HG02870 (cell line): ENCODE data around the gene AGXT.

Source experiments
- ATAC-seq: cut with Tn5 transposase; IDR thresholded peaks from one replicate; pipeline ENCODE4 v1.9.1; 2021; ENCODE audit warnings: mild to moderate bottlenecking, moderate library complexity; ENCODE audit not compliant: unreplicated experiment

AGXT gene

DNA sequence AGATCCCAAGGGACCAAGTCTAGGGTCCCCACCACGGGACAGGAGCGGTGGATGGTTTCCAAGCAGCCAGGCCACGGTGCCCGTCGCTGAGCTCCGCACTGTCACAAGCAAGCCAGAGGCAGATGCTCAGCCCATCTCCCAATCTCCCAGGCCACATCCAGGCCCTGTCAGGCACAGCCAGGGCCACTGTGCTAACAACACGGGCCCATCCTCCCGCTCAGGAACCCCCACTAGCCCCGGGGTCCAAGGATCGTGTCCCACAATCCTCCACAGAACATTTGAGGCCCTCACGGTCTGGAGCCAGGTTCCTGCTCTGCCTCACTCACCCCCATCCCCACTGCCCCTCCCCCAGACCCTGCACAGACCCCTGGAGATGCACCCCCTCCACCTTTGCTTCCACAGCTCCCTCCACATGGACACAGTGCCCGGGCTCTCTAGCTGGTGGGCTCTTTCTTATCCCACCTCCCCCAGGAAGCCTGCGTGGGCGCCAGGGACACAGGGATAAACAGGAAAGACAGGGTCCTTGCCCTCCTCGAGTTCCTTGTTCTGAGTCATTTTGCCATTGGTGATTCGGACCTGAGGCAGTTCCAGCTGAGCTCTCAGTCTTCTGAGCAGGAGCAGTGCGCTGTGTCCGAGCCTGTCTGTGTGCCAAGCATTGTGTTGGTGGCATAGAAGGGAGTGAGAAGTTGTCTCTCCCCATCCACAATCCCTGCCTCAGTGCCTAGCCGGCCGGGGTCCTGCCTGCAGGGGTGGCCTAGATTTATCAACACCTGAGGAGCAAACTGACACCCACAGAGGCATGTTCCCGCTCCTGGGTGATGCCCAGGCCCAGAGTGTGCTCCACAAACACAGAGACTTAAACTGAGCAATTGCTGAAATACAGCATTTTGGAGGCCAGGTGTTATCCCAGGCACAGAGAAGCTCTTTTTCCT, 44.5 kb downstream of the AGXT start:
- no peak for ATAC-seq

DNA sequence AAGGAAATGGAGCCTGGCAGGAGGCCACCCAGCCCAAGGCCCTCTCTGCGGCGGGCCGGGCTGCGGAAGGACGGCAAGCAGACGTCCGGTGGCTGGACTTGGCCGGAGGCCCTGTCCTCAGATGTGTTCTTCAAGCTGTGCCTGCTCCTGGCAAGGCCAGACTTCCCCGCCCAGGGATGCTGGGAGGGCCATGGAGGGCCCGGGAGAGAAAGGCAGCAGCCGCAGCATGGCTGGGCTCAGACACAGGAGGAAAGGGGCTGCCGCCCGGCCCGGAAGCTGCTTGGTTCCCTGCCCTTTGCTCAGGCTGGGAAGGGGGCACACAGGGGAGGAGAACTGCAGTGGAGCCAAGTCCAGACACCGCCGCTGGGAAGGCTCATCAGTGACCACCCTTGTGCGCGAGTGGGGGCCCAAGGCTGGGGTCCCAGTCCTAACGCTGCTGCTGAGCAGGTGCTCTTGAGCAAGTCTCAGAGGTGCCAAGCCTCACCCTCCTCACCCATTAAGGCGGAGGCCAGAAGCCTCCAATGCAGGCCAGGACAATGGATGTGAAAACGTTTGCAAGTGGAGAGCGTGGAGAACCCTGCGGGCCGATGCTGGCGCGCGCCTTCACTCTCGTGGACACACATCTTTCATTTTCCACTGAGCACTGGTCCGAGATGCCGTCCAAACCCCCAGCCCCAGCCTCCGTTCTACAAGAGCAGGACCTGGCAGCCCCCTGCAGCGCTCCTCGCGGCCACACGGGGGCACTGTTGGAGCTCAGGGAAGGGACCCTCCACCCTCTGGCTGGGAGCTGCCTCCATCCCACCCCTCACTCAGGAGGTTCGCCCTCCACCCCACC, 45.4 kb downstream of the AGXT start:
- ATAC-seq = no peak

- no peak for ATAC-seq
Observed at GRCh38 chr2:240914645-240915525, 46.3 kb downstream of the AGXT start.

DNA sequence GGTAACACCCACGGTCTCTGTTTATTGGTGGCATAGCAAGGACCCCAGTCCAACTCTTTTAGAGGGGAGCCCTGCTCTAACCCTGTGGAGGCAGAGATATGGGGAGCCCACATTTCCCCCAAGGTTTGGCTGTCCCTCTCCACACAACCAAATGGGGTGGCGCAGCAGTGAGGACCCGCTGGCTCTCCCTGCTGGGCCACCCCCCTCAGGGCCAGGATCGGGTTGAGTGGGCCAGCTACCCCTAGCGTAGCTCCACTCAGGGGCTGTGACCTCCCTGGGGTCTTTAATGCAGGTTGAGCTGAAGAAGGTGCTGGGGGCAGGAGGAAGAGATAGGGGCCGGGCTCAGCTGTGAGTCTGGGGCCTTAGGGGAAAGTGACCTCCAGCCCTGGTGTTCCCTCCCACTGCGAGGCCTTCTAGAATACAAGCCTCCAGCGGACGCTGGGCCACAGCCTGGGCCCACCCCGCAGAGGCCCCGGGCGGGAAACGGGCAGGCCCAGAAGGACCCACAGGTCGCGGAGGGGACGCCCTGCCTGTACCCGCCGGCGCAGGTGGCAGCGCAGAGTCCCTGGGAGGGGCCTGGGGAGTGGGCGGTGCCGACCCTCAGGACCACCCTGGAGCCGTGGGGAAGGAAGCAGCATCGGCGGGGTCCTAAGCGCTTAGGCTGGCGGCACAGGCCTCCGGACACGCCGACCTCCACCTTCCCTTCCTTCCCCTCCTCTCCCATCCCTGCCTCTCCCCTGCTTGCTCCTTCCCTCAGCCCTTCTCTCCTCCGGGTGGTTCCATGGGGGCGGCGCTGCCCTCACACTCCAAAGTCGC, 47.1 kb downstream of the AGXT start:
- ATAC-seq = no peak

GRCh38 chr2:240916571-240917008, 48.0 kb downstream of the AGXT start:
- no peak for ATAC-seq

GRCh38 chr2:240917009-240917683, 48.5 kb downstream of the AGXT start:
- no peak for ATAC-seq

- ATAC-seq = no peak
Observed at GRCh38 chr2:240917684-240918257, 49.1 kb downstream of the AGXT start.

DNA sequence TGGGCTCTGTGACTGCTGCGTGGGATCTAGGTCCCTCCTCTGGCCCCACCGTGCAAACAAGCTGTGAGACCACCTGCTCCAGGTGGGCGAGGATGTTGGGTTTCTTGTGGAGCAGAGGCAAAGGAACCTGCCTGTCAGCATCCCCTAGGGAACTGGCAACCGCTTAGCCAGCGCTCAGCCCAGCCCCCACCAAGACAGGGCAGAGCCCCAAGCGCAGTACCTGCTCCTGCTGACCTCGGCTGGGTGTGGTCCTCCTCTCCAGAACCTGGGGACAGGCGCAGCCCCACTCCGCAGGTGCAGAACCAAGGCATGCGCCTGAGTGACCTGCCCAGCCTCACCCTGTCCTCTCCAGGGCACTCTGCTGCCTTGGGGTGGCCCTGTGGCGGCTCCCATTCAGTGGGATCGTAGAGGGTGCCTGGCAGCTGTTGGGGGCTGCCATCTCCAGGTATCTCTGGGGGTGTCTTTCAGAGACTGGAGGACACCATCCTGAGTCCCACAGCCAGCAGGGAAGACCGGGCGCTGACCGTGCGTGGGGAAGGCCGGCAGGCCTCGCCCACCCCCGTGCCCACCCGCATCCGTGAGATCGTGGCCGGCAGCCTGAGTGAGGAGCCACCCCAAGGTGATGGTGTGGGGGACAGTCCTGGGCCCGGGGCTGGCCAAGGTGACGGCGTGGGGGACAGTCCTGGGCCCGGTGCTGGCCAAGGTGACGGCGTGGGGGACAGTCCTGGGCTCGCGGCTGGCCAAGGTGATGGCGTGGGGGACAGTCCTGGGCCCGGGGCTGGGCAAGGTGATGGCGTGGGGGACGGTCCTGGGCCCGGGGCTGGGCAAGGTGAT, 49.9 kb downstream of the AGXT start:
- no peak for ATAC-seq

DNA sequence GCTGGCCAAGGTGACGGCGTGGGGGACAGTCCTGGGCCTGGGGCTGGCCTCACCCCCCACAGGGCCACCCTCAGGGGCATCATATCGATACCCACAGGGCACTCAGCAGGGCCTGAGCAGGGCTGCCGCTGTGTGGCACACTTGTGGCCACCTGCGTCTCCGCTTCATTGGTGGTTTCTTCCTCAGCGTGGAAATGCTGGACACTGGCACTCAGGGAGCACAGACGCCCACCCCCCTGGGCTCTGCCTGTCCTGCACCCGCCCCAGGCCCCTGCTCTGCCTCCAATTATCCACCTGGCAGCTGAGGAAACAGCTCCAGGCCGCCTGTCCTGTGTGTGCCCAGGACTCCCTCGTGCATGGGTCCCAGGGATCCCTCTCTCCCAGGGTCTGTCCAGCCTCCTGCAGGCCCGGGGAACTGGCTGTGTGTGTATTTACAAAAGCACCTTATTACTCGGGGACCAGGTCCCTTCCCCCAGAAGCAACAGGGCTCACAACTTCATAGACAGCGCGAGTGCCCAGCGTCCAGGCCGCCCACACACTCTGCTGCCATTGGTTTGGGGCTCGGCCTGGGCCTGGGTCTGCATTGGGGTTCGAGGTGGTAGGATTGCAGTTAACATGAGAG, 50.6 kb downstream of the AGXT start:
- no peak for ATAC-seq

GRCh38 chr2:240919786-240920782, 51.5 kb downstream of the AGXT start:
- ATAC-seq = no peak

- ATAC-seq = no peak
Observed at GRCh38 chr2:240920783-240921231, 52.2 kb downstream of the AGXT start.

DNA sequence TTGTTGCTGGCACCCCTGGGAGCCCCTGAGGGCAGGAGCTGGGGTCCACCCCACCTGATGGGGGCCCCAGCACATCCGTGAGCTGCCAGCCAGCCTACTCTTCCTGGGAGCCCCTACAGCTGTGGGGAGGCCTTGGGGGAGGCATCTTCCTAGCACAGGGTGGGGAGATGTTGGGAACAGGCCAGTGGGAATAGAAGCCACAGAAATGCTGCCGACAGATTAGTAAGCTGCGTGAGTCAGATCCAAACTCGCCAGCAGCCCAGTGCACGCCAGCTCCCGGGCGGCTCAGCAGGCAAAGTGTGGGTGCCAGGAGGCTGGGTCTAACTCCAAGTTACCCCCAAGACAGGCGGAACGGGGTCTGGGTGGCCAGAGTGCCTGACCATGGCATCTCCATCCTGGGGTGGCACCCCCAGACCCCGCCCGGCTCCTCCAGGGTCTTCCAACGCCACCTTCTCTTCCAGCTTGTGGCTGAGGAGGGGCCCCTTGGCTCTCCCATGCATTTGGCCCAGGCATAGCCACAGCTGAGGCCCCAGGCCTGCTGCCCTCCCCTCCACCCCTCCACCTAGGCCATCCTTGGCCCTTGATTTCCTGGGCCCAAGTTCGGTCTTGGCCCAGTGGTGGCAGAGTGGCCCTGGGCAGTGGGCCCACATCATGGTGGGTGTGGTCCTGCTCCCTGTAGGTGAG, 52.8 kb downstream of the AGXT start:
- no peak for ATAC-seq

DNA sequence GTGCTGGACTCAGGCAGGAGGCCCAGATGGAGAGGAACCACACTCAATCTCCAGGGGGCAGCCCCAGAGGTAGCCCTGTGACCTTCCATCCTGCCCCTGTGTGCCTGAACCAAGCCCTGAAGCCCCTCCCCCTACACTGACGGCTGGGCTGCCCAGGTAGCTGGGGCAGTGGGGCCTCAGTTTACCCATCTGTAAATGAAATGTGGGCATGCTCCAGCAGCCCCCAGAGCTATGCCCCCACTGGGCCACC, 53.3 kb downstream of the AGXT start:
- ATAC-seq = no peak

DNA sequence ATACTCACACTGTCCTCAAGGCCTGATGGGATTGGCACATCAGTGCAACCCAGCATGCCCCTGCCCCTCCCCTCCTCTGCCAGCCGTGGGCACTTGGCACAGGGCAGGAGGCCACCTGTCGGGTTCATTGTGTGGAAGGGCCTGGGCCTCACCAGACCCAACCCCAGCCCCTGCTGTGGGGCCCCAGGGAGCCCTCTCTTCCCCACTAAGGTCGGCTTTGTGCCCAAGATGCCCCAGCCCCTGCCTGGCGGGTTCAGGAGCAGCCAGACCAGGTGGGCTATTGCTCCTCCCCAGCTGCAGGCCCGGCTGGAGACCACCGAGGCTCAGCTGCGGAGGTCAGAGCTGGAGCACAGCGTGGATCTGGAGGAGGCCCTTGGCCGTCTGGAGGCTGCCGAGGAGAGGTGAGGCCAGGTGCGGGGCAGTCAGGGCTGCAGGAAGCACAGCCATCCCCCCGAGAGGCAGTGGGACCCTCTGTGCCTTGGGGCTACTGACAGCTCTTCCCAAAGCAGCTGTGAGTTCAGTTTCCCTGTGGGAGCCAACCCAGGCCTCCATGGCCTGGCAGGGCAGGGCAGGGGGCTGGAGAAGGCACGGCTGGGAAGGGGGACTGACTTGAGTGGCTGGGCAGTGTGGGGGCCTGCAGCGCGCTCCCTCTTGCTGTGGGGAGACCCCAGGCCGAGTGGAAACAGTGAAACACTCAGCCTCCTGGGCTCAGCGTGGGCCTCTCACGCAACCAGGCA, 53.8 kb downstream of the AGXT start:
- no peak for ATAC-seq

- no peak for ATAC-seq
Observed at GRCh38 chr2:240922982-240923537, 54.4 kb downstream of the AGXT start.
